Endodermal cell (in vitro differentiated cells): ENCODE results near the gene CCRL2. TPM values are rescaled to one million over a fixed set of nuclear protein-coding genes. Genes with fewer than 3 reads are reported as not detected.

ENCODE experiments used
- DNase-seq: peaks from one replicate; pipeline ENCODE4 v3.0.0-alpha.2; 2017
- H3K27ac ChIP-seq: 2 replicates; pipeline ENCODE4 v1.5.1; 2013; ENCODE audit warnings: mild to moderate bottlenecking, low read depth, low read length, moderate library complexity
- H3K27me3 ChIP-seq: 2 replicates; pipeline ENCODE4 v1.6.1; 2013; ENCODE audit warnings: mild to moderate bottlenecking, low read length, moderate library complexity; ENCODE audit not compliant: insufficient read depth, control insufficient read depth, poor library complexity, severe bottlenecking
- H3K36me3 ChIP-seq: 2 replicates; pipeline ENCODE4 v1.7.0; 2013; ENCODE audit warnings: mild to moderate bottlenecking, low read length, moderate library complexity; ENCODE audit not compliant: control insufficient read depth, insufficient read depth
- H3K4me1 ChIP-seq: one replicate; pipeline ENCODE4 v1.7.0; 2013; ENCODE audit warnings: low read length; ENCODE audit not compliant: control insufficient read depth, insufficient read depth
- H3K4me3 ChIP-seq: 2 replicates; pipeline ENCODE4 v1.5.1; 2013; ENCODE audit warnings: mild to moderate bottlenecking, low read length, moderate library complexity
- H3K9ac ChIP-seq: 2 replicates; pipeline ENCODE4 v1.6.1; 2013; ENCODE audit warnings: mild to moderate bottlenecking, low read length, moderate library complexity; ENCODE audit not compliant: poor library complexity, severe bottlenecking; ENCODE audit errors: extremely low read depth
- H3K9me3 ChIP-seq: 2 replicates; pipeline ENCODE4 v1.6.1; 2013; ENCODE audit warnings: mild to moderate bottlenecking, low read length, moderate library complexity; ENCODE audit not compliant: control insufficient read depth
- H3K27ac Mint-ChIP-seq: 2 replicates; pipeline ENCODE4 v1.8.0; 2020; ENCODE audit warnings: mixed read lengths
- H3K27me3 Mint-ChIP-seq: 2 replicates; pipeline ENCODE4 v1.8.0; 2021; ENCODE audit warnings: mild to moderate bottlenecking, mixed read lengths; ENCODE audit not compliant: insufficient read depth
- H3K36me3 Mint-ChIP-seq: 2 replicates; pipeline ENCODE4 v1.8.0; 2020; ENCODE audit warnings: low read depth, mixed read lengths
- H3K4me1 Mint-ChIP-seq: 2 replicates; pipeline ENCODE4 v1.8.0; 2020; ENCODE audit warnings: mixed read lengths
- H3K4me3 Mint-ChIP-seq: 2 replicates; pipeline ENCODE4 v1.8.0; 2020; ENCODE audit warnings: mild to moderate bottlenecking, moderate library complexity, mixed read lengths
- H3K9me3 Mint-ChIP-seq: 2 replicates; pipeline ENCODE4 v1.8.0; 2020; ENCODE audit warnings: mild to moderate bottlenecking, mixed read lengths
- WGBS, 2 experiments: methylation state at CpG; one replicate each; pipeline versions ENCODE4 v1.1.5 to v1.1.7; 2013; ENCODE audit warnings: missing lambda C conversion rate in 2 of 2, mixed read lengths in 1 of 2; ENCODE audit not compliant: insufficient coverage in 1 of 2, insufficient read length in 1 of 2; 5-methylcytosine and 5-hydroxymethylcytosine counted together
- total RNA-seq, 2 donors: library from RNA; stranded (reverse); fragmentation: NEBNext Ultra II Directional in 1 of 2; extraction: Animal tissue kit (Norgen Biotek cat#: 25700) in 1 of 2; gene quantifications; 2 replicates in 1 of 2; 3 replicates in 1 of 2; pipeline ENCODE4 v1.2.1, GENCODE V29; 2021
- TF ChIP-seq, protein P1 (sequence below): fragments of 200-600 bp; sonication (generic); conservative IDR thresholded peaks from 2 replicates; pipeline ENCODE4 v1.5.0; 2021; ENCODE audit warnings: antibody characterized with exemption, mild to moderate bottlenecking

Gene CCRL2
- total RNA-seq, 2 donors from 2014 or later: not detected

GRCh38 chr3:46365737-46366524, 41.1 kb upstream of the CCRL2 start:
- Histone ChIP-seq H3K36me3 (no peaks in the 10 kb centered on the region), H3K27ac (no peak overlapping the region), H3K9ac (no peak overlapping the region), H3K27me3 (no peaks in the 10 kb centered on the region), H3K4me3 (no peak overlapping the region), H3K9me3 (no peaks in the 10 kb centered on the region), H3K4me1 (peaks cover 9% of the 10 kb centered on the region)
- Mint-ChIP-seq H3K9me3 (no peaks in the 10 kb centered on the region), H3K27ac (no peak overlapping the region), H3K4me1 (peaks cover 7% of the 10 kb centered on the region), H3K27me3 (no peaks in the 10 kb centered on the region), H3K4me3 (no peak overlapping the region), H3K36me3 (no peaks in the 10 kb centered on the region)
- 93% methylated on average over 3 to 4 of the region's 5 CpGs for WGBS, 2 experiments
- TF ChIP-seq, protein P1, sequence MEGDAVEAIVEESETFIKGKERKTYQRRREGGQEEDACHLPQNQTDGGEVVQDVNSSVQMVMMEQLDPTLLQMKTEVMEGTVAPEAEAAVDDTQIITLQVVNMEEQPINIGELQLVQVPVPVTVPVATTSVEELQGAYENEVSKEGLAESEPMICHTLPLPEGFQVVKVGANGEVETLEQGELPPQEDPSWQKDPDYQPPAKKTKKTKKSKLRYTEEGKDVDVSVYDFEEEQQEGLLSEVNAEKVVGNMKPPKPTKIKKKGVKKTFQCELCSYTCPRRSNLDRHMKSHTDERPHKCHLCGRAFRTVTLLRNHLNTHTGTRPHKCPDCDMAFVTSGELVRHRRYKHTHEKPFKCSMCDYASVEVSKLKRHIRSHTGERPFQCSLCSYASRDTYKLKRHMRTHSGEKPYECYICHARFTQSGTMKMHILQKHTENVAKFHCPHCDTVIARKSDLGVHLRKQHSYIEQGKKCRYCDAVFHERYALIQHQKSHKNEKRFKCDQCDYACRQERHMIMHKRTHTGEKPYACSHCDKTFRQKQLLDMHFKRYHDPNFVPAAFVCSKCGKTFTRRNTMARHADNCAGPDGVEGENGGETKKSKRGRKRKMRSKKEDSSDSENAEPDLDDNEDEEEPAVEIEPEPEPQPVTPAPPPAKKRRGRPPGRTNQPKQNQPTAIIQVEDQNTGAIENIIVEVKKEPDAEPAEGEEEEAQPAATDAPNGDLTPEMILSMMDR: no peak
- DNase-seq: no peak

- H3K4me3 Mint-ChIP-seq: no peak overlapping the region
- TF ChIP-seq, protein P1: no peak
- Histone ChIP-seq H3K27ac (no peak overlapping the region), H3K27me3 (no peaks in the 10 kb centered on the region), H3K9ac (no peak overlapping the region), H3K4me1 (peaks cover 9% of the 10 kb centered on the region), H3K4me3 (no peak overlapping the region), H3K9me3 (no peaks in the 10 kb centered on the region), H3K36me3 (no peaks in the 10 kb centered on the region)
- H3K9me3 Mint-ChIP-seq: no peaks in the 10 kb centered on the region
- no peaks in the 10 kb centered on the region for H3K36me3 Mint-ChIP-seq
- peaks cover 5% of the 10 kb centered on the region for H3K4me1 Mint-ChIP-seq
- 89 to 98% methylated on average over 4 to 5 of the region's 5 CpGs for WGBS, 2 experiments
- no peak for DNase-seq
- H3K27me3 Mint-ChIP-seq: no peaks in the 10 kb centered on the region
- no peak overlapping the region for H3K27ac Mint-ChIP-seq
Observed at GRCh38 chr3:46367811-46368210, 39.2 kb upstream of the CCRL2 start.

GRCh38 chr3:46368569-46368968, 38.5 kb upstream of the CCRL2 start:
- H3K27me3 ChIP-seq: no peaks in the 10 kb centered on the region
- 68 to 100% methylated on average over 1 to 7 of the region's 7 CpGs for WGBS, 2 experiments
- no peaks in the 10 kb centered on the region for H3K36me3 ChIP-seq
- TF ChIP-seq, protein P1: peak; percentile 80
- H3K4me1 ChIP-seq: peaks cover 9% of the 10 kb centered on the region
- H3K4me3 ChIP-seq: no peak overlapping the region
- peaks cover 5% of the 10 kb centered on the region for H3K4me1 Mint-ChIP-seq
- H3K27ac ChIP-seq: no peak overlapping the region
- no peaks in the 10 kb centered on the region for H3K27me3 Mint-ChIP-seq
- H3K4me3 Mint-ChIP-seq: no peak overlapping the region
- H3K27ac Mint-ChIP-seq: no peak overlapping the region
- no peak overlapping the region for H3K9ac ChIP-seq
- H3K36me3 Mint-ChIP-seq: no peaks in the 10 kb centered on the region
- H3K9me3 ChIP-seq: no peaks in the 10 kb centered on the region
- peak; percentile 88 for DNase-seq
- no peaks in the 10 kb centered on the region for H3K9me3 Mint-ChIP-seq
